IPS-18c (cell line): ENCODE results near the gene PACSIN1.

Experiments
- H3K4me3 ChIP-seq: 2 replicates; pipeline ENCODE4 v1.7.0; 2013; ENCODE audit warnings: low read depth, mild to moderate bottlenecking, low read length, moderate library complexity; ENCODE audit not compliant: insufficient read depth
- H3K9me3 ChIP-seq: one replicate; pipeline ENCODE4 v1.6.1; 2013; ENCODE audit warnings: mild to moderate bottlenecking, low read length, moderate library complexity; ENCODE audit not compliant: control insufficient read depth, insufficient read depth

PACSIN1 gene

DNA sequence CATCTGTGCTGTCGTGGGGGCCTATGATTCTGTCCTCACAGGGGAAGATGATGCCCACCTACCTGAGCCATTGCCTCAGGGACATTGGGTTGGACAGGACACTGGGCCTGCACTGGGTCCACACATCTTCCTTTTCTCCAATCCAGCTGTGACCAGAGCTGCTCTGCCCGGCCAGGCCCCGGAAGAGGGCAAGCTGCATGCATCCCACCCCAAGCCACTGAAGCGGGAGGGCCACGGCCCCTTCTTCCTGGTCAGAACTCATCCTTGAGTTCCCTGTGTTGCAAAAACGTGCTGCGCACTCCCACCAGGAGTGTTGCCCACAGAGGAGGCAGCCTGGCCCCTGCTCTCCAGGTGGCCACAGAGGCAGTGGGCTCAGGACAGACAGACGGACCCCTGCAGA is 52.1 kb downstream of the PACSIN1 start:
- no peak overlapping the region for H3K4me3 ChIP-seq
- no peaks in the 10 kb centered on the region for H3K9me3 ChIP-seq

- H3K9me3 ChIP-seq = no peaks in the 10 kb centered on the region
- no peak overlapping the region for H3K4me3 ChIP-seq
Measured at GRCh38 chr6:34518669-34519365, 52.9 kb downstream of the PACSIN1 start.

DNA sequence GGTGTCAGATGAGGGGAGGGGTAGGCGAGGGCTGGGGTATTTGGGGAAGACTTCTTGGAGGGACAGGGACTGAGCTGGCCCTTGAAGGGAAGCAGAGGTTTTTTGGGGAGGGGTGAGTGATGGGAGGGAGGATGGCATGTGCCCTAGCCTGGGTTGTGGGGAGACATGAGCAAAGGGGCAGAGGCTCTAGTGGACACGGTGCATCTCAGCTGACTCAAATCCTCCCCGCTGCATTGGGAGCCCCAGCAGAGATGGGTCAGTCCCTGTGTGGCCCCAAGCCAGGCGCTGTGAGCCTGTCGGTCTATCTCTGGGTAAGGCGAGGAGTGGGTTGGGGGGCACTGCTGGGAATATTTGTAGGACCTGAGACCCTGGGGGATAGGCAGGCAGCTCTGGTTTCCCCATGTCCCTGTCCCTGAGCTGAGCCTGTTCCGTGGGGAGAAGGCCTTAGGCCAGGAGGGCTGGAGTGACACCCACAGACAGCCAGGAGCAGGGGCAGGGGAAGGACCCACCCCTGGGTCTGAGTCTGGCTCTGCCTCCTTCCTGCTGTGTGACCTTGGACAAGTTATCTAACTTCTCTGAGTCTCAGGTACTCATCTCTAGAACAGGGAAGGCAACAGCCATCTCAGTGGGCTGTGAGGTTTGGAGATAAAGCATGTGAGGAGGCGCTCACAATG is 54.2 kb downstream of the PACSIN1 start:
- no peak overlapping the region for H3K4me3 ChIP-seq
- H3K9me3 ChIP-seq = no peaks in the 10 kb centered on the region

- Histone ChIP-seq H3K4me3 (no peak overlapping the region), H3K9me3 (no peaks in the 10 kb centered on the region)
Measured at GRCh38 chr6:34520645-34521462, 55.0 kb downstream of the PACSIN1 start.

DNA sequence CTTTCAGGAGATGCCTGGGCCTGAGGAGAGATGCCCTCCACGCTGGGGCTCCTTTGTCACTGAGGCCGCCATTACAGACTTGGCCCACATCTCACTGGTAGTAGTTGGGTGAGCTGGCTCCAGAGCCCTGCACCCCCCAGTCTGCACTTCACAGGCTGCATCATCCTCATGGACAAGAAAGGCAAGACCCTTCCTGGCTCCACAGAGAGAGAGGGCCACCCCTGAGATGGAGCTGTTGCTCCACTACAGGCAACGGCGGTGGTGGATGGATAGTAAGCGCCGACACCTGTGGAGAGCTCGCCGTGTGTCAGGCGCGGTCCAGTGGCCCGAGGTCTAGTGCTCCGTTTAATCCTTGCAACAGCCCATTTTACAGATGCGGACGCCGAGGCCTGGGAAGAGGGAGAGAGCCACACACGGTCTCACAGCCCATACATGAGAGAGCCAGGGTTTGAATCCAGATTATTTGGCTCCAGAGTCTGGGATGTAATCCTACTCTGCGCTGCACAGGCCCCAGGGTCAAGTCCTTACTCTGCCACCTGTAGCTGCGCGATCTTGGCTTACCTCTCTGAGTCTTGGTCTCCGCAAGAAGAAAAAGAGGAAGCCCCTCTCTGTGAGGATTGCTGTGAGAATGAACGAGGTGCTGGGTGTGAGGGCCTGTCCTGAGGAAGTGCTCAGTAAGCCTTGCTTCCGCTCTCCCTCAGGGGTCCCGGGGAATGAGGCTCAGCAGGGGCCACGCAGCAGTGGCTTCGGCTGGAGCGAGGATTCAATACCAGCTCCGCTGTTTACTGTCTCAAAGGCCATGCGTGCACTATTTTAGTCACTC is 55.8 kb downstream of the PACSIN1 start:
- Histone ChIP-seq H3K9me3 (peaks cover 2% of the 10 kb centered on the region), H3K4me3 (no peak overlapping the region)

DNA sequence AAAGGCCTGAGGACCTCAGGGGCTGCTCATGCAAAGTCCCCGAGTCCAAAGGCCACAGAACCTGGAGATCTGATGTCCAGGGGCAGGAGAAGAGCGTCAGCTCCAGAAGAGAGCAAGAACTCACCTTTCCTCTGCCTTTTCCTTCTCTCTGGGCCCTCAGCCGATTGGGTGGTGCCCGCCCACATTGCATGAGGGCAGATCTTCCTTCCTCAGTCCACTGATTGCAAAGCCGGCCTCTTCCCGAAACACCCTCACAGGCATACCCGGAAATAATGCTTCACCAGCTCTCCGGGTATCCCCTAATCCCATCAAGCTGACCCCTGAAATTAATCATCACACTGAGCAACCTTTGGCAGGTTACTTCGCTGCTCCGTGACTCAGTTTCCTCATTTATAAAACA is 56.9 kb downstream of the PACSIN1 start:
- peaks cover 2% of the 10 kb centered on the region for H3K9me3 ChIP-seq

GRCh38 chr6:34523441-34524206 is 57.7 kb downstream of the PACSIN1 start:
- Histone ChIP-seq H3K9me3 (peaks cover 2% of the 10 kb centered on the region), H3K4me3 (no peak overlapping the region)

More for the DNA sequence above, 56.9 kb downstream of the PACSIN1 start:
- no peak overlapping the region for H3K4me3 ChIP-seq

DNA sequence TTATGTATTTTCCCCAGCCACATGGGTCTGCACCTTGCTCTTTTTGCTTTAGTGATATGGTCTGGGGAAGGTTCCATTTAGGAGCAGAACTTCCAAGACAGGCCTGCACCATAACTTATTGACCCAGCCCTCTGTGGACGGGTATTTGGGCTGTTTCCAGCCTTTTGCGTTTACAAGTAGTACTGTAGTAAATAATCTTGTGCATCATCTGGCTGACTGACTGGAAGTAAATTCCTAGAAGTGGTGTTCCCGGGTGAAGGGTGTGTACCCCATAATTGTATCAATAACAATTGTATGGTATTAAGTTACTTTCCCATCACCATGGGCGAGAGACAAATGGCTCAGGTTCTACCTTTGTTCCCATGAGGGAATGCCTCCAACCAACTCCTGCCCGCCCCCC is 58.6 kb downstream of the PACSIN1 start:
- H3K4me3 ChIP-seq = no peak overlapping the region

GRCh38 chr6:34524971-34525370 is 59.1 kb downstream of the PACSIN1 start:
- H3K9me3 ChIP-seq = peaks cover 2% of the 10 kb centered on the region
- no peak overlapping the region for H3K4me3 ChIP-seq

More for the DNA sequence above, 58.6 kb downstream of the PACSIN1 start:
- peaks cover 2% of the 10 kb centered on the region for H3K9me3 ChIP-seq

- H3K9me3 ChIP-seq = peaks cover 2% of the 10 kb centered on the region
- no peak overlapping the region for H3K4me3 ChIP-seq
Measured at GRCh38 chr6:34525431-34526175, 59.7 kb downstream of the PACSIN1 start.

- H3K9me3 ChIP-seq = peaks cover 2% of the 10 kb centered on the region
- H3K4me3 ChIP-seq = no peak overlapping the region
Measured at GRCh38 chr6:34526241-34526972, 60.5 kb downstream of the PACSIN1 start.

GRCh38 chr6:34526992-34527728 is 61.3 kb downstream of the PACSIN1 start:
- Histone ChIP-seq H3K4me3 (peak overlapping the region; percentile 35; the same call in 1 of the 2 replicates), H3K9me3 (peaks cover 2% of the 10 kb centered on the region)

DNA sequence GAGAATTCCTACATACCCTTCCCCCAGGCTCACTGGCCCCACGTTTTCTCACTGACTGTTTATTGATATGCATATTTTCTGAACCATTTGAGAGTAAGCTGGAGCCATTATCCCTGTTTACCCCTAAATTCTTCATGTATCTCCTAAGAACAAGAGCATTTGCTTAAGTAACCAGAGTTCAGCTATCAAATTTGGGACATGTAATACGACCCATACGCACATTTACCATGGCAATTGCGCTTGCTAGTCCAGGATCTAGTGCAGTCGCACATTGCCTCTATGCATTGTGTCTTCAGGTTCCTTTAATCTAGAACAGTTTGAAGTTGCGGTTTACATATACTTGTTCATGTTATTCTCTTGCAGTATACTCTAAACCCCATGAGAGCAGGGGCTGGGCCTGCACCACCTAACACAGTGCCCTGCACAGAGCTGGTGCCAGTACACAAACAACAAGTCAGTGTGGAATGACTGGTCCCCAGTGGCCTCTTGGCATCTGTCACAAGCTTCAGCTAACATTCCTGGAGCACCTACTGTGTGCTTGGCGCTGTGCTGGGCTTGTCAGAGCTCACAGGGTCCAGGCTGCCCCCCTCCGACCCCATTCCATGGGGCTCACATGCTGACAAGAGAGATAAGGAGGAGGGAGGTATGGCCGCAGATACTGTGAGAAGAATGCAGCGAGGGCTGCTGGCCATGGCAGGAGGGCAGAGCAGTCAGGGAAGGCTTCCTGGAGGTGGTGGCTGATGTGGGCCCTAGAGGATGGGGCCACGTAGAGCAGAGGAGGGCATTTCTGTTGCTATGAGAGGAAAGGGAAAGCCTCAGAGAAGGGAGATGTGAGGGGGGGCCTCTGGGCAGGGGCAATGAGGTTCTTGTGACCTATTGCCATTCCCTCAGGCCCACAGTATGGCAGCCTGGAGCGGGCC is 62.1 kb downstream of the PACSIN1 start:
- Histone ChIP-seq H3K9me3 (peaks cover 2% of the 10 kb centered on the region), H3K4me3 (peak overlapping the region; percentile 35; the same call in 1 of the 2 replicates)
